Activated CD4-positive, CD25-positive, alpha-beta regulatory T cell treated with anti-CD3 and anti-CD28 coated beads, Interleukin-2, amount 50 U/mL, for 24 hours (primary cell): Measurements from ENCODE around the gene TC2N.
"Not testable (repeated sequence)": the region's sequence is repeated elsewhere in the genome, so short reads cannot be mapped to it uniquely, and the experiment has no call there.

Source experiments
- ATAC-seq, 2 donors: fragments of 150-1000 bp; cut with Tn5 transposase; one replicate each; pipeline ENCODE4 v1.10.0; 2021; ENCODE audit warnings: mild to moderate bottlenecking in 1 of 2, moderate library complexity in 1 of 2

TC2N gene

DNA sequence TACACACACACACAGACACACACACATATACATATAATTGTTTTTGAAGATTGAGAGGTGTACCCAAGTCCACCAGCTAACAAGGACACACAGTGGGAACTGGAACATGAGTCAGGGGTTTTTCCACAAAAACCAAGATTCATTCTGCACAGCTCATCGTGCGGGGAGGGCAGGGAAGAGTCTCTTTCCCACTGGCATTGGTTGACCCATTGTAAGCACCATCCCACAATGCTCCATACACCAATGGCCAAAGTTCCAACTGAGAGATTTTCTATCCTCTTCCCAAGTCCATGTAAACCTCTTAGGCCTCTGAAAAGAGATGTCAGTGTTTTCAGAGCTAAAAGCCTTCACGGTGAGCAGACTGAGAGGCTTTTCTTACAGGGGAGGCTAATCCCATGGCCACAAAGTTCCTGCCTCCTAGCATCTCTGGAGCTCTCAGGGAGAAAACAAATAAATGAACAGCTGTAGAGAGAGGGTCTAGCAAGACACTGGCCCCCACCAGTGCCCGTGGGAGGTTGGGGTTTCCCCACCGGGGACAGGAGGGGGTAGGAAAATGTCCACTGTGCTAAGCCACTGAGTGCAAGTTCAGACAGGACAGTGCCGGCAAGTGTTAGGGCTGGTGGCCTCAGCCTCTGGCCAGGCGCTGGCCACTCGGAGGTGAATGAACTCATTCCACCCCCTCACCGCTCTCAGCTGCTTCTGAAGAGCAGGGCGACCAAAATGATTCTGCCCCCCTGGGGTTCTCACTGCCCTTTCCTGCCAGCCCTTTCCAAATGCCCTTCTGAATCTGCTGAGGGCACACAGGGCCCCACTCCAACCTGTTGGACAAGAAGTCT lies 21.5 kb upstream of the TC2N start:
- no peak for ATAC-seq

DNA sequence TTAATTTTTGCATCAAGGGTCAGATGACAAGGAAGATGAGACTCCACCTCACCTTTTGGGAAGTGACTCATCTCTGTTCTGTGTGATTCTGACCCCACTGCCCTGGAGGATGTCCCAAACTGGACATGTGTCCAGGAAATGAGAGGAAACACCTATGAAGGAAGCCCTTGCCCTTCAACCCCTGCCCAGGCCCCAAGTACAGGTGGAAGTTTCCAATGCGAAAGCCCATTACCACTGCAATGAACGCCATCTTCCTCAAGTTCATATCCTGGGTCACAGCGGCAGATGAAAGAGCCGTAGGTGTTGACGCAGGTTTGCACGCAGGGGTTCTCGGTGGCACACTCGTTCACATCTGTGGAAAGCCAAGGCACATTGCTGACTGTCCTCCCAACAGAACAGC lies 19.6 kb upstream of the TC2N start:
- ATAC-seq, result no peak

GRCh38 chr14:91885839-91886238 lies 18.5 kb upstream of the TC2N start:
- ATAC-seq, result no peak

GRCh38 chr14:91885113-91885712 lies 17.9 kb upstream of the TC2N start:
- ATAC-seq, result no peak

DNA sequence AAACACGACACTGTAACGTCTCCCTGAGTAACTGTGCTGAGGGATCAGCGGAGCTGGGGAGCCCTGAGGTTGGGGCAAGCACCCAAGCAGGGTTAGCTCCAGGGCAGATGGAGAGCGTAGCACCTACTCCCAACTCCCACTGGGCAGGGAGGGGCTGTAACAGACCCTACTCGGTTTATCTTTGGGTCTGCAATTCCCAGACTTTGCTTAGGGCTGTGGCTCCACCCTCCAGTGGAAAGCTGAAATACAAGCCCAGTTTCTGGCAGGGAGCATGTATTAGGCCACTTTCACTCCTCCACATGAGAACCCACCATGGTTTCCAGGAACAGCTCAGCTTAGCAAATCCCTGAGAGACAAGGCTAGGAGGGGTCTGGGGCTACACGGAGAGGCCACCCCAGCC lies 17.3 kb upstream of the TC2N start:
- ATAC-seq, result no peak

- no peak for ATAC-seq
Measured at GRCh38 chr14:91883753-91884152, 16.4 kb upstream of the TC2N start.

GRCh38 chr14:91882776-91883175 lies 15.4 kb upstream of the TC2N start:
- ATAC-seq, result no peak

DNA sequence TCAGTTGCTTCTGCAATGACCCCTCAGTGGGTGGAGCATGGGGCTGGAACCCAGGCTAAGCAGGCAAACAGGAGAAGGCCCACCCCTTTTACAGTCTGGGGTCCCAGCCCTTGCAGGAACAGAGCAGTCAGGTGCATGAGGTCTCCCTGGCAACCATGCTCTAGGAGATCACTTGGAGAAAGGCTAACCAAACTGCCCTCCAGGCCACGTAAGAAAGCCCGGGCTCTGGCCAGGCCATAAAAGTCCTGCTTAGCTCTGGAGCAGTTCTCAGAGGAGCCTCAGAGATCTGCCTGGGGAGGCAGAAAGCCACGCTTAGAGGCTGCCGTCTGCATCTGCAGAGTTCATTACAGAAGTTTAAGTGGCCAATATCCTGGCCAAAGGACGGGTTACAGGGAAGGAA lies 15.0 kb upstream of the TC2N start:
- ATAC-seq, result no peak

GRCh38 chr14:91879196-91879595 lies 11.9 kb upstream of the TC2N start:
- no peak for ATAC-seq

DNA sequence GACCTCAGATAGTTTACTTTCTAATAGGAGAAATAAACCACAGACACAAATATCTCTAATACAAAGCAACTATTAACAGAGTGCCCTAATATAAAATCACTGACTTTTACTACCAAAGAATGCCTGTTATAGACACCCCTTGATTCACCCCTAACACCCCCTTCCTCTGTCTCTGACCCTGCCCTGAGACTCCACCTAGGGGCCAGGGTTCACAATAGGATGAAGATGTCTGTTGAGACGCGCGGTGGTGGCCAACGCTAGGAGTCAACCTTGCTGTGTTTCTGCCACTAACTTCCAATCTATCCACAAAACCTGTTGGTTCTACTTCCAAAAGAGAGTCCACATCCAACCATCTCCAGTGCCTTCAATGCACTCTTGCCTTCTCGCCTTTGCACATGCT lies 10.9 kb upstream of the TC2N start:
- ATAC-seq, result no peak

DNA sequence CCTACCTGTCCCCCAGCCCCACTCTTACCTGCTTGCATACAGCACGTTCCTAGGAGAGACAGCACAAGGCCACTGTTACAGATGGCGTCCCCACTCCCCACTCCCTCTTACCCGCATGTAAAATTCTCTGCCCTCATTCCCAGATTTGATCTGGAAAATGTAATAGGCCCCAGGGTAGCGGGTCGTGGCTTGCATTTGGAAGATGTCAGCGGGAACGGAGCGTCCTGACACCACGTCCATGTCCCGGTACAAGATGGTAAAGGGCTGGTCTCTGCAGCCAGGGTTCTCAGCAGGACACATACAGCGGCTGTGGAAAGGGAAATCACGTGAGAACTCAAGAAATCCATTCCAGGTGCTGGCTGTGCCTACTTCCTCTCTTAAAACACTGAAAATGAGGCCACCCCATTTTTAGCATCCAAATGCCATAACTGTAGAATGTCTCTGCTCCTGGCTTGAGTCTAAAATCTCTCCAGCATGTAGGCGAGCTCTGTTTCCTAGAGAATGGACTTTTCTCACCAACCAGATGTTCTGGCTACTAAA lies 10.1 kb upstream of the TC2N start:
- ATAC-seq, result no peak

DNA sequence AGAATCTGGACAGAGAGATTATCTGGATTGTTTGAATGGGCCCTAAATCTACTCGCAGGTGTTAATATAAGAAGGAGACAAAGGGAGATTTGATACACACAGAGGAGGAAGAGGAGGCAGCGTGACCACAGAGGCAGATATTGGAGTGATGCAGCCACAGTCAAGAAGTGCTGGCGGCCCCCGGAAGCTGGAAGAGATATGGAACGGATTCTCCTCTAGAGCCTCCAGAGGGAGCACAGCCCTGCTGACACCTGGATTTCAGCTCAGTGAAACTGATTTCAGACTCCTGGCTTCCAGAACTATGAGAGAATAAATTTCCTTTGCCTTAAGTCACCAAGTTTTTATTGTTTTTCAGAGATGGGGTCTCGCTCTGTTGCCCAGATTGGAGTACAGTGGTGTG lies 9.2 kb upstream of the TC2N start:
- no peak for ATAC-seq

- no peak for ATAC-seq
Measured at GRCh38 chr14:91875525-91876286, 8.4 kb upstream of the TC2N start.

DNA sequence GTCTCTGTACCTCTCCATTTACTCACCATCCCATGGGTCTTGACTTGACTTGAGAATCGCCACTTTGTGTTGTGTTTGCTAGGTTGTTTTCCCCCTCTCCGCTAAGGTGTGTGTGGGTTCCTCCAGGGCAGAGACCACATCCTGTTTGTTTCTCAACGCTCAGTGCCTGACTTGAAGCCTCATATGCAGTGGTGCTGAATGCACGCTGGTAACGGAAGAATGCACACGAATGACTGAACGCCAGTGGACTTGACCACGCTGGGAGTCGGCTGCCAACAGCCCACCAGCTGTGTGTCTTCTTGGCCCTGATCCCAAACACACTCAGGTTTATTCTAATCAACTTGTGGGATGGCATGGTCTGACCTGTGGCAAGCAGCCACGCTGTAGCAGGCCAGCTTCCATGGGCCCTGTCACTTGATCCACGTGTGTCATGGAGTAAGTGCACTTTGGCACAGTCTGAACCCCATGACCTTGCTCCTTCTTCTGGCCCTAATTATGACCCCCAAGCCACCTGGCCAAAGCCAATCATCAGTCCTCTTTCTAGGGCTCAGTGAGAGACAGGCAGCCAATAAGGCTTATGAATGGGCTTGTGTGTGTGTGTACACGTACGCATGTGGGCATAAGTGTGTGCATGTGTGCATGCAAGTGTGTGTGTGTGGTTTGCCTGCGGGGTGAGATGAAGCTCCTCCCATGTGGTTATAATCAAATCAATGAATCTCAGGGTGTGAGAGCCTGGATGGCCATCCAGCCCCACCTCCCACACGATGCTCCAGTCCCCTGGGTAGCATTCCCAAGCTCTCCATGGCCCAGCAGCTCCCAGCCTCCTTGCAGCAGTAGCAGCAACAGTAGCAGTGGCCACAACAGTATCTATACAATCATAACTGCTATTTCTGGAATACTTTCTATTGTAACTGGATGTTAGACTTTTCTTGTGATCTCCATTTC lies 6.4 kb upstream of the TC2N start:
- ATAC-seq, result peak; percentile 42 to 70

DNA sequence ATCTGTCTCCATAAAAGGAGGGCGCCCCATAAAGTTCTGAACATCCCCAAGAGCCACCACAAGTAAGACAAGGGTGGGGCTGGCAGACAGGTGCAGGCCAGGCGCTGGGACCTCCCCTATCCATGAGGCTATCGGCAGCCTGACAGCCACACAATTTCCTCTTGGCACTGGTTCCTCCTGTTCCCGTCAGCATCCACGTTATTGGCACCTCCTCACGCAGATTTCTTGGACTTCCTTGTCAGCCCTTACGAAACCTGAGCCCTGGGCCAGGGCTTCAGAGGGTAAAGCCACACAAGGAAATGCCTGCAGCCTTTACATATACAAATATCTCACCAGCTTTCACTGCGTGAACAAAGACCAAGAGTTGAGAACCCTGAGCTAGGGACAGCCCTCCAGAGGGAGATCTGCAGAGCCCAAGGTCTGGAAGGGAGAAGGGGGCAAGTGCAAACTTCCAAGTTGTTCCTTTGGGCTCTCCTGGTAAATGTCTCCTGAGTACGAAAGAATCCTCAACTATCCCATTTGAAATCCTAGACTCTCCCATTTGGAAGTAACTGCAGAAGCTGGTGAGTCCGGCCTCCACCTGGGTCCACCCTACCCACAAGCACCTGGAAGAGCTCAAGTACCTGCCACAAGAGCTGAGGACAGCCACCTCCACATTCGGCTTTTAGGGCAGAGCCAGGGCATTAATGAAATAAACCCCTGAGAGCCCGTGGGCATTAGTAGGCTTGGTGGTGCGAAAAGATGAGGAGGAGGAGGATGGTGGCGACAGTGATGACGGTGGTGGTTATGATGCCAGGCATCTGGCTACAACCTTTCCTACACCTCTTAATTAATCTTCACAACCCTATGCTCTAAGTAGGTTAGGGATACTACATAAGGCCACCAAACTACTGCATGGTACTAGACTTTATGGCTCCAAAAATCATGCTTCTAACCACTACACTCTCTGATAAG lies 5.5 kb upstream of the TC2N start:
- ATAC-seq, result no peak

DNA sequence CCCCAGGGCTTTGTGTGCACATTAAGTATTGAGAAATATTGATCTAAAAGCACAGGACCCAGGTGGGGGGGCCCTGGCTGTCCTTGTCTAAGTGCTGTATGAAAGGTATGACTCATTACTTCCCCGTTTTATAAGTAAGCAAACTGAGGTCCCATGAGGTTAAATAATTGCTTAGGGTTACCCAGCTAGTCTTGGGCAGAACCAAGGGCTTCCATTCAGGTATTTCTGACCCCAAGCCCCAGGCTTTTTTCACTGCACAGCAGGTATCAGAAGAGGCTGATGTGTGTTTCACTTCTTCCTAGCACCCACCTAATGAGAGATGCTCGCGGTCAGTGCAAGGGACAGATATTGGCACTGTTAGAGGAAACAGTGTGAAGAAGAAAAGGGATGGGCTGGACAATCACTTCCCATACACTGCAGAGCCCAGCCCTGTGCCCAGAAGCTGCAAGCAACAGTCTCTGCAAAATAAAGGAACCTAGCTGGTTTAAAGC lies 4.7 kb upstream of the TC2N start:
- ATAC-seq, result peak; percentile 28 to 30

GRCh38 chr14:91871401-91871800 lies 4.1 kb upstream of the TC2N start:
- not testable (repeated sequence) for ATAC-seq

DNA sequence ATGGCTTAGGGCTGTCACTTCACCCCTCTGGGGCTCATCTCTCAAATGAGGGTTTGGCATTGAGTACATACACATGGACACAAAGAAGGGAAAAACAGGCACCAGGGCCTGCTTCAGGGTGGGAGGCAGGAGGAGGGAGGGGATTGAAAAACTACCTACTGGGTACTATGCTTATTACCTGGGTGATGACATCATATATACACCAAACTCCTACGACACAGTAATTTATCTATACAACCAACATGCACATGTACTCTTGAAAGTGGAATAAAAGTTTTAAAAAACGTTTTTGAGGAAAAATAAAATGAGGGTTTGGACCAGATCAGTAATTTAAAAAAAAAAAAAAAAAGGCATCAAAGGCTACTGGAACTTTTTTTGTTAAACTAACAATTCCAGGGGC lies 3.6 kb upstream of the TC2N start:
- no peak for ATAC-seq

DNA sequence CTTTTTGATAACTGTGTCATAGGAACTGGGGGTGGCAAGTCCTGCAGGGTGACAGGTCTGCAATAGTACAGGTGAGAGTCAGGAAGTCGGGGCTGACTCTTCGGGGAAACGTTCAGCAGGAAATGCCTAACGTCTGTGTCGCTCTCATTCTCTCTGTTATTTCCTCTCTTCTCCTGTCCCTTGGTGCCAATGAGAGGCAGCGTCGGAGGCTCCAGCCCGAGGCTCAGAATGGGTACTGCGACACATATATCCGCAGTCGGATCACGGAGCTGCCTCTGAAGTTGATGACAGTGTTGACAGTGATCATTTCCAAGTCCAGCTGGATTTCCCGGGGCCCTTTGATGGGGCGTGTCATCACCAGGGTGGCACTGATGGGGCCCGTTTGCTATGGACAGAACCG lies 2.7 kb upstream of the TC2N start:
- ATAC-seq, result peak; percentile 62 to 69

DNA sequence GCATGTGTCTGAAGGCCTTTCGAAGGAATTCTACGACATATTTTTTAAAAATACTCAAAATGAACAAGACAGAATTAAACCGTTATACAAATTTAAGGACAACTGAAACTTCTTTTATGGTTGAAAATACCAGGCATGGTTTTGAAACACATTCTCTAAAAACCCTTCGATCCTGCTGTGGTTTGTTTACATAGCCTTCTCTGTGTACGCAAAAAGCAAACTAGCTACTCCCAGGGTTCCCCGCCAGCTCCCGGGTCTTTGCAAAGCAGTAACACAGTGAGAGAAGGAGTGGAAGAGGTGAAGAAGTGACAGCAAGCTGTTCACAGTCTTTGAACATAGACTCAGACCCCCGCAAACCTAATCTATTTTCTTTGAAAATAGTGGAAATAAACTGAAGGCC lies 2.2 kb upstream of the TC2N start:
- ATAC-seq, result no peak
